KBM-7 (cell line): ENCODE measurements around the gene RPAP3.
"Not testable (repeated sequence)": the region's sequence is repeated elsewhere in the genome, so short reads cannot be mapped to it uniquely, and the experiment has no call there.

ENCODE experiments used
- DNase-seq: peaks from one replicate; pipeline ENCODE4 v3.0.0-alpha.2; 2015
- in situ Hi-C: fragments of 300-500 bp; cut with MboI; formaldehyde crosslinking; loops from 2 replicates; pipeline ENCODE4 v1.14.3; 2020; ENCODE audit warnings: low sequenced_read_pairs, low pct_unique_long_range_greater_than_20kb, mixed read lengths

RPAP3 gene

DNA sequence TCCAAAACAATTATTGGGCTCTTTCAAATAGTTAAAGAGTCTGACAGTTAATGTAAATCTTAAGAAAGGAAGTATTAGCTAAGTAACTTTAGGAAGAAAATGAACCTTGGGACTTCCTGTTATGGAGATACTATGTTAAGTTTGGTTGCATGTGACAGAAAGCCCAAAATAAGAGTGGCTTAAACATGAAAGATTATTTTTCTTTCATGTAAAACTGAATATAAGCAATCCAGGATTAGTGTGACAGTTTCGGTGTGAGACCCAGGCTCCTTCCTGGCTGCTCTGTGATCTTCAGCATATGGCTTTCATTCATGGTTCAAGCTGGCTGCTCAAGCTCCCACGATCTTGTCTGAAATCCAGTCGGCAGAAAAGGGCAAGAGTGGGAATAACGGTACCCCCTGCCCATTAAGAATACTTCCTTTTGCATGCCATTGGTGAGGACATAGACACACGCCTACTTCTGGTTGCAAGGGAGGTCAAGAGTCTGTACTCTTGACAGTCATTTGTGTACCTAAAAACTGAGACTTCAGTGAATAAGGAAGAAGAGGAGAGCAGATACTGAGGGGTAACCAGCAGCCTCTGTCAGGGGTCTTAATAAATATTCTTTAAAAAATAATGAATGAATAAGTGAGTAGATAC, 2.2 kb upstream of the RPAP3 start:
- DNase-seq = peak; percentile 25
- in situ Hi-C loops = no loop called here

DNA sequence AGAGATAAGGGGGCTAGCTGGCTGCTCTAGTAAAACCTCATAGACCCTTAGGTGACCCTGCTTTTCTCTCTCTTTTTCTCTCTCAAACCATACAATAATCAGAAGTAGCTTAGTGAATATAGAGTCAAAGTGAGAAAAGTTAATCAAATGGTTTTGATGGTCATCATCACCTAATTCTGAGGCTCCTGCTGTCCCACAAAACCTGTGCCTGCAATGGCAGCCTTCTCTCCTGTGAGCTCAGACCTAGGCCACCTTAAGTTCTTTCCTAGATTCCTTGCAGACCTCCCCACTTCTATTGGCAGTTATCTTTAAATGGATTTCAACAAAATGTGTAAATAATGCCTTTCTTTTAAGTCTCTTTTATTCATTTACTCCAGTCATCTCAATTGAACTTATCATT, 1.5 kb upstream of the RPAP3 start:
- in situ Hi-C loops = no loop called here
- no peak for DNase-seq

DNA sequence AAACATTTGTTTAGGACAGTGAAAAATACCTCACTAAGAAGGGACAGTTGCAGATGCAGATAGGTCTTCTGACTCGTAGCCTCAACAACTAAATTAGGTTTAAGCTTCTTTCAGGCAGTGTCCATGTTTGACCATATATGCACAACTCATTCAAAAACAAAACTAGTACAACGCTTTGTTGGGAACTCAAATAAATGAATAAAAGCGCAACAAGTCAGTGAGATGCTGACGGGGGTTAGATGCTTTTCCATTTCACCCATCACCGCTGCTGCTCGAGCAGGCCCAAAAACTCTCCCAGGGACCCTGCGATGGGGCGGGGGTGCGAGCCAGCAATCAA, 633 bp downstream of the RPAP3 start:
- in situ Hi-C loops = no loop called here
- DNase-seq = no peak

DNA sequence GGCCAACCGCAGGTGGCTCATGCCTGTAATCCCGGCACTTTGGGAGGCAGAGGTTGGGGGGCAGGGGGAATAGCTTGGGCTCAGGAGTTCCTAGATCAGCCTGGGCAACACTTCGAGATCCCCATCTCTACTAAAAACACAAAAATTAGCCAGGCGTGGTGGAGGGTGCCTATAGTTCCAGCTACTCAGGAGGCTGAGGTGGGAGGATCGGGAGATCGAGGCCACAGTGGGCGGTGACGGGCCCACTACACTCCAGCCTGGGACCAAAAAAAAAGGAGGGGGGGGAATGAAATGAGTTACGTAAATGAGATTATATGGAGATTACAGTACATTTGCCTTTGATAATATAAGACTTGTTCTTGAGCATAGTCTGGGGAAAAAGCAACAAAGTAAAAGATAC, 1.1 kb downstream of the RPAP3 start:
- in situ Hi-C loops = no loop called here

GRCh38 chr12:47700263-47700662, 5.6 kb downstream of the RPAP3 start:
- DNase-seq = no peak
- in situ Hi-C loops = no loop called here

More for the DNA sequence above, 1.1 kb downstream of the RPAP3 start:
- no peak for DNase-seq

GRCh38 chr12:47698631-47699030, 7.2 kb downstream of the RPAP3 start:
- in situ Hi-C loops = no loop called here
- DNase-seq = no peak

- DNase-seq = peak; percentile 67
- in situ Hi-C loops = no loop called here
These were observed 7.8 kb downstream of the RPAP3 start for GRCh38 chr12:47698055-47698454.

GRCh38 chr12:47689215-47689614, 16.6 kb downstream of the RPAP3 start:
- in situ Hi-C loops = no loop called here

DNA sequence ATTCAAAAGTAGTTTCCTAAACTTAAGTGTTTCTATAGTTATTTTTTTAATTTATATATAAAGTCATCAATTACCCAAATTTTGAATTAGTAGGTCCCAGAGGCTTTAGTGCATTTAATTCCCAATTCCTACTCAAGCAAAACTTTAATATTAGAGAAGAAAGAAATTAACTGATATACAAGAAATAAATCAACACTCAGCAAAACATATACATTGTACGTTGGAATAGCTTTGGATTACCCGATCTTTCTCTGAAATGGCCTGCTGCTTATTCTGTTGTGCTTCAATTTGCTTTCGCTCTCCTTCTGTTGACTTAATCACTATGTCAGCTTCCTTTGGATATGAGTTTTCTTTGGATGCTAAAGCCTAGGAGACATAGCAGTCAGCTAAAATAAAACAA, 18.2 kb downstream of the RPAP3 start:
- no peak for DNase-seq
- in situ Hi-C loops = no loop called here

More at GRCh38 chr12:47689215-47689614, 16.6 kb downstream of the RPAP3 start:
- no peak for DNase-seq

DNA sequence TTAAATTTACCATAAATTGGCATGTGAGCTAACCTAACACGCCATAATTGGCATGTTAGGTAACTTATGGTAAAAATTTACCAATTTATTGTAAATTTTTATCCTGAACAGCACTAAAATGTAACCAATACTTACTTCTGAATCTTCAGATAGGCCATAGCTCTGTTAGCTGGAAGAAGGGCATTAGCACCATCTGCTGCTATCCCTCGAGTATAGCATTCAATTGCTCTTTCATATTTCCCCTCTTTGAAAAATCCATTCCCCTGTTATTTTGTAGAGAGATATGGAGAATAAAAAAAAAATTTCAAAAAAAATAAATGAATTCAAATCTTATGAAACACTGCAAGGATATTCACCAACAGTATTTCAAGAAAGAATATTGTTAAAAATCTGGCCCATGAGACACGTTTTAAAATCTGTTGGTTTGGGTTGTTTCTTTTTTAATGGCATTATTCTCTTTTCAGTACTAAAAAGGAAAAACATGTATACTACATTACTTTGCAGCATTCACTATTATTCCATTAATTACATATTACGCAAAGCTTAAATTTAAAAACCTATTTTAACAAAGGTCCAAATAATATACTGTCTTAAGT, 19.1 kb downstream of the RPAP3 start:
- in situ Hi-C loops = no loop called here
- DNase-seq = peak; percentile 58

DNA sequence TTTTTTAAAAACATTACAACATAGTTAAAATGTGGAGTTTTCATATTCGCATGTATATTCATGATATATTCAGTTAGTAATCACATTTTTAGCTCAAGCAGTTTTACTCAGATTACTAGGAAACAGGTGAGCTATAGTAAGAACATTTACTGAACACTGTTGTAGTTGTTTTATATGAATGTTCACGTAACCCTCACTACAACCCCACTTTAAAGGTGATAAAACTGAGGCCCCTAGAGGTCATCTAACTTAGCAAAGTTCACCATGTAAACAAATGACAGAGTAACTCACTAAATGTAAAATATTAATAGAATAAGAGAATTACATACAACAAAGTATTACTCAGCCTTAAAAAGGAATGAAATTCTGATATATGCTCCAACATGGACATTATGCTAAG, 26.0 kb downstream of the RPAP3 start:
- DNase-seq = no peak
- in situ Hi-C loops = no loop called here

- in situ Hi-C loops = no loop called here
- DNase-seq = no peak
These were observed 33.8 kb downstream of the RPAP3 start for GRCh38 chr12:47672068-47672467.

GRCh38 chr12:47667935-47668334, 37.9 kb downstream of the RPAP3 start:
- in situ Hi-C loops, DNase-seq: not testable (repeated sequence)

- in situ Hi-C loops = no loop called here
- DNase-seq = peak; percentile 66
These were observed 53.2 kb downstream of the RPAP3 start for GRCh38 chr12:47652521-47653234.

- in situ Hi-C loops = no loop called here
- DNase-seq = peak; percentile 81
These were observed 54.2 kb downstream of the RPAP3 start for GRCh38 chr12:47651368-47652254.

DNA sequence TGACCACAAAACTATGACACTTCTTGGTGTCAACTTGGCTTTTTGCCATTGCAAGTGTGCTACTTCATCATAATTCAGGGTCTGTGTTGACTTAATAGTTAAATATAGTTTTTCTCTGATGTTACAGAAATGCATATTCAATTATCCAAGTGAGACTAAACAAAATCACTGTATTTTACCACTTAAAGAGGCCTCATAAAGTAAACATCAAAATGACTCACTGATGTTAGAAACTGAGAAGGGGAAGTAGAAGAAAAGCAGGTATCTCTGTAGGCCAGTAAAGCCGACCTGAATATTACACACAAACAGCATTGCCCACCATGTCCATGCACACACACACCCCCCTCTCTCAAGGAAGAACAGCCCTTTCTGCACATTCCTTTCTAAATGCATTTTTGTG, 55.4 kb downstream of the RPAP3 start:
- peak; percentile 11 for DNase-seq
- in situ Hi-C loops = no loop called here

GRCh38 chr12:47649381-47649780, 56.4 kb downstream of the RPAP3 start:
- no peak for DNase-seq
- in situ Hi-C loops = no loop called here

DNA sequence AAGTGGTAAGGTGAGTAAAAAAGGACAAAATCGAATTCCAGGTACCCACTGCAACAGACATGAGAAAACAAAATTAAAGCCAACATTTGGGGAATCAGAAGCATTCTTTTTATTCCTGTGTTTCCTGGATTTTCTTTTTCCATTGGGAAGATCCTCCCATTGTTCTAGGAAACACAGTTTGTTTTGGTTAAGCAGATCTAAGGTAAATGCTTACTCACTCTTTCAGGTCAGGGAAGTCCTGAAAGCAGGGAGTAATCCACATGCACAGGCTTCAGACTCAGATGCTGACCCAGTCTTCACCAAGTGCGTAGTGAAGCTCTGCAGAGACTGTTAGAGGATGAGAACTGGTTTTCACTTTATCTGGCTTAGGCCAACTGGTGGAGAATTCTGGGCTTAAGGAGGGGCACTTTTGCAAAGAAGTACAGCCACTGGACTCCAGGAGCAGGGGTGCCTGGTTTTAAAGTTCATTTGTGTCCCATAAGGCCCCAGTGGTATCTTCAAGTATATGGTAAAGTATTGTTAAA, 57.7 kb downstream of the RPAP3 start:
- in situ Hi-C loops = no loop called here

DNA sequence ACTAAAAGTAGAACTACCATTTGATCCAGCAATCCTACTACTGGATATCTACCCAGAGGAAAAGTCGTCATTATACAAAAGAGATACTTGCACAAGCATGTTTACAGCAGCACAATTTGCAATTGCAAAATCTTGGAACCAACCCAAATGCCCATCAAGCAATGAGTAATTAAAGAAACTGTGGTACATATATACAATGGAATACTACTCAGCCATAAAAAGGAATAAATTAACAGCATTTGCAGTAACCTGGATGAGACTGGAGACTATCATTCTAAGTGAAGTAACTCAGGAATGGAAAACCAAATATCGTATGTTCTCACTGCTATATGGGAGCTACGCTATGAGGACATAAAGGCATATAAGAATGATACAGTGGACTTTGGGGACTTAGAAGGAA, 63.5 kb downstream of the RPAP3 start:
- DNase-seq, in situ Hi-C loops: not testable (repeated sequence)

More for the DNA sequence above, 57.7 kb downstream of the RPAP3 start:
- DNase-seq = no peak
